ENCODE data around the gene TANK. TPM values are rescaled to one million over a fixed set of nuclear protein-coding genes. Genes with fewer than 3 reads are reported as not detected.
"Not testable (repeated sequence)": the region's sequence is repeated elsewhere in the genome, so short reads cannot be mapped to it uniquely, and the experiment has no call there.

Gene TANK
- total and polyA plus RNA-seq, 5 experiments from 2014 or later, result 32.7 to 65.8 (median 43.8) TPM

DNA sequence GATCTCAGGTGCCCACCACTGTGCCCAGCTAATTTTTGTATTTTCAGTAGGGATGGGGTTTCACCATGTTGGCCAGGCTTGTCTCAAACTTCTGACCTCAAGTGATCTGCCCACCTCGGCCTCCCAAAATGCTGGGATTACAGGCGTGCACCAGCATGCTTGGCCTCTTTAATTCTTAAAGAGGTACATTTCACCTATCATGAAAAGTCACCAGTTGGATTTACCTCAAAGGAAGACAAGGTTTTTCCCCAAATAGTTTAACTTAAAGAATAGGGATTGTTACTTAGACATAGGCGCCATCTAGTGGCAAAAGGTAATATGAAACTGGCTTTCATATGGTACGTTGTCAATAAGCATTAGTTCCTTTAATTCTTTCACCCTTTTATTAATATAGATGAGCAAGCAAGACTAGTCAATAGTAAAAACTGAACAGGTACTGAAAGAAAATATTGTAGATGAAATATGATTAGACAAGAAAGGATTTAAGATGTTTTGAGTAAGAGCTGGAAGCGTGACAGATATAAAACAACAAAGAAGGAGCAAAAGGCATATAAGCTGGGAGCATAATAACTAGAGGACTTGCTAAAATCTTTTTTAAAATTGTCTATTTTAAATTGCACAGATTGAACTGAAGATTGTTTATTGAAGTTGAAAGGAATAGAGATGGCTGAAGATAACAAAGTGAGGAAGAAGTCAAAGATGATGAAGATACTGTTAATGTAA is 113.0 kb downstream of the TANK start:
- Mint-ChIP-seq H3K4me1 (peaks cover 0 to 5% (median under 1%) of the 10 kb centered on the region in 4 donors), H3K36me3 (no peaks in the 10 kb centered on the region), H3K4me3 (no peak overlapping the region), H3K27ac (no peak overlapping the region), H3K27me3 (peaks cover 0 to 8% (median 7%) of the 10 kb centered on the region in 5 donors), H3K9me3 (no peaks in the 10 kb centered on the region)
- POLR2A ChIA-PET, result no interaction called here
- DNase-seq (peak in 6 of 10 donors; percentile 16 to 64 (median 43)), ATAC-seq (peak; percentile 50 to 53)

DNA sequence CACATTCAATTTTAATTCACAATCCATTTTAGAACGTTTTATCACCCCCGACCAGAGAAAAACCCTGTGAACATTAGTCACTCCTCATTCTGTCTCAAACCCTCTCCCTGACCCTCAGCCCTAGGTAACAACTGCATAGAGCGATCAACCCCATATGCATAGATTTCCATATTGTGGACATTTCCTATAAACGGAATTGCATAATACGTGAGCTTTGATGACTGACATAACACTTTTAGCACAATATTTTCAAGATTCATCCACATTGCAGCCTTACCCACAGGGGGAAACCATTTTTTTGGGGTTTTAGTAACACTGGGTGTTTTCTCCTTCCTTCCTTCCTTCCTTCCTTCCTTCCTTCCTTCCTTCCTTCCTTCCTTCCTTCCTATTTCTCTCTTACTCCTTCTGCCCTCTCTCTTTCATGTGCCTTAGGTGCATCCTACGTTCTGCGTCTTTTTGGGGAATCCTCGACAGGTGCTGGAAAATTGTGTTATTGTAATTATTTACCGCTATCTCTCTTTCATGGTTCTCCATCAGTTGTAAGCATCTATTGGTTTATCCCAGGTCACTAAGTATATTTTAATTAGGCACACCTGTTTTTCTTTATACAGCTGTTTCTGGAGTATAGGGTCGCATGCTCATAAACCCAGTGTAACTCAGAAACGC is 118.5 kb downstream of the TANK start:
- H3K27me3 Mint-ChIP-seq, result peaks cover under 1 to 15% (median 8%) of the 10 kb centered on the region in 5 donors
- H3K9me3 Mint-ChIP-seq, POLR2A ChIA-PET, H3K4me1 Mint-ChIP-seq, H3K27ac Mint-ChIP-seq, H3K36me3 Mint-ChIP-seq, ATAC-seq, H3K4me3 Mint-ChIP-seq: not testable (repeated sequence)
- peak in 2 of 10 donors; percentile 5 to 22 for DNase-seq

DNA sequence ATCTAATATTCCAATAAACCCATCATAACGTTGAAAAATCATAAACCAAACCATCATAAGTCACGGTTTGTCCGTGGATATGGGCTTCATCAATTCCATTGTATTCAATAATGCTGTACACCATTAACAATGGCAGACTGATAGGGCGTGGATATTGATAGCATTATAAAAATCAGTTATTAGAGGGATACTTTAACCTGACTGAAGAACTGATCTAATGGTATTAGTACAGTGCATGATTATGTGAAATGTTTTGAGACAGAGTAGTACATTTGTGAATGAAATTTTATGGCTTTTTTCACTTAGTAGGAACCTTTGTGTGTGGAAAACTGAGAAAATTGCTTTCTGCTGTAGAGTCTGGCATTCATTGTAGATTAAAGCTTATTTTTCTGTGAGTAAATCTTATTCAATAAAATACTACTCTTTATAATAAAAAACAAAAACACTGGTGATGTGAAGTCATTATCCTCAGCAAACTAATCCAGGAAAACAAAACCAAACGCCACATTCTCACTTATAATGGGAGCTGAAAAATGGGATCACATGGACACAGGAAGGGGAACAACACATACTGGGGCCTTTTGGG is 119.1 kb downstream of the TANK start:
- H3K36me3 Mint-ChIP-seq, POLR2A ChIA-PET, H3K4me3 Mint-ChIP-seq, H3K4me1 Mint-ChIP-seq, H3K9me3 Mint-ChIP-seq, H3K27ac Mint-ChIP-seq, ATAC-seq, DNase-seq: not testable (repeated sequence)
- peaks cover 6 to 15% (median 8%) of the 10 kb centered on the region in 5 donors for H3K27me3 Mint-ChIP-seq

DNA sequence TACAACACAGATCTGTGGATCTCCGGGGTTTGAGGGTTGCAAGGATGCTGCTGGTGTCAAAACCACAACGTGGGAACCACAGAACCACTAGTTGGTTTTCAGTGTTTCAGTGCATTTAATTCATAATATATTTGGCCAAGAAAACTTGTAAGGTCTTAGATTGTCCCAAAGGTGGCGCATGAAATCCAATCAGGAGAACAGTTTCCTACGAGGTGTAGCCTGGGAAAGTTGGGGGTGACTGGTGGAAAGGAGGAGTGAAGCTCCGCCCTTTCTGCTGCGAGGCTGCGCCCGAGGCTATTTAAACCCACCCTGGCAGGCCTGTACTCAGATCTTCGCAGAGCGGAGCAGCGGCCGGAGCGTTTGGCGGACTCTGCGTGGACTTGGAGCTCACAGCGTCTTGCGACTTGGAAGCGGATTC is 120.7 kb downstream of the TANK start:
- ATAC-seq, POLR2A ChIA-PET, H3K36me3 Mint-ChIP-seq, H3K27ac Mint-ChIP-seq, H3K4me3 Mint-ChIP-seq, H3K4me1 Mint-ChIP-seq, H3K9me3 Mint-ChIP-seq: not testable (repeated sequence)
- DNase-seq, result peak in 7 of 10 donors; percentile 4 to 38 (median 20)
- peaks cover 5 to 23% (median 19%) of the 10 kb centered on the region in 5 donors for H3K27me3 Mint-ChIP-seq

DNA sequence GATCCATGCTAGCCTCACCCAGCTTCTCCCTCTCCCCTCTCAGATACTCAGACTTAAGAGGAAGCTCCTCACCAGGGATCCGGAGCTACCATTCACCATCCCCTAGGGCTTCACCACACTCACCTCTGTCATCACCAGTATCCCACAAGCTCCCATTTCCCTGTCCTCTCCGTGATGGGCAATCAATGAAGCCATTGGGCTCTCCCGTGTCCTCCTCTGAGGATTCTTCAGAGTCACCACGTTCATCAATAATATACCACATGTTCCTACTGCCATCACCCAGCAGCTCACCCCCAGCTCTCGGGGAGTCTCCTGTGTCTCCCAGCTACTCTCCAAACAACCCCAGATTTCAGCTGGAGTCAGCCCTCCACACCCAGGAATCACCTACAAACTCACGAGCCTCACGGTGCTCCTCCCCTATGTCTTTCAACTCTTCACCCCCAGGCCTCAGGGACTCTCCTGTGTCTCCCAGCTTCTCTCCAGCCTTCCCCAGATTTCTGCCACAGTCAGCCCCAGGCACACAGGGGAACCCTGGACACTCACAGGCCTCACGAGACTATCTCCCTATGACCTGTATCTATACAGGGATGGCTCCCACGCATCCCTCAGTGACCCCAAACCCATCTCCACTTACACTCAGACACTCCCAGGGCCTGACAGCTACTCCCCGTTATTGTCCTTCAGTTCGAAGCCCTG is 121.5 kb downstream of the TANK start:
- not testable (repeated sequence) for H3K4me3 Mint-ChIP-seq

DNA sequence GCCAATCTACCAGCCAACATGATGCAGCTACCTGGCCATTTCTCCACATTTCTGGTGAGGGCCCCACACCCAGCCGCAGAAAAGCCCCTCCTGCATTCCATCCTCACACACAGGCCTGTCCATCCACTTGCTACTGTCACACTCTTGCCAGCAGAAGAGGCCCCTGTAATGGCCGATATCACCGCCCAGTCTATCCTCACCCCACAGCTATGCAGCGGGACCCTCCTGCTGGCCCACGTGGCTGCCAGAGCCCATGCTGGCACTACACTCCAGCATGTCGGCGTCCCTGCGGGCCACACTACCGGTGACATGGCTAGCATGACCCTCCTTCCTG is 122.0 kb downstream of the TANK start:
- H3K36me3 Mint-ChIP-seq, H3K4me1 Mint-ChIP-seq, H3K27ac Mint-ChIP-seq, ATAC-seq, POLR2A ChIA-PET, H3K4me3 Mint-ChIP-seq, H3K9me3 Mint-ChIP-seq, DNase-seq: not testable (repeated sequence)
- H3K27me3 Mint-ChIP-seq, result peaks cover 5 to 26% (median 15%) of the 10 kb centered on the region in 5 donors

More for the DNA sequence above, 121.5 kb downstream of the TANK start:
- POLR2A ChIA-PET, ATAC-seq, H3K4me1 Mint-ChIP-seq, H3K36me3 Mint-ChIP-seq, H3K27ac Mint-ChIP-seq, H3K9me3 Mint-ChIP-seq: not testable (repeated sequence)
- peak in 1 of 10 donors; percentile 4 for DNase-seq
- peaks cover 5 to 25% (median 19%) of the 10 kb centered on the region in 5 donors for H3K27me3 Mint-ChIP-seq

DNA sequence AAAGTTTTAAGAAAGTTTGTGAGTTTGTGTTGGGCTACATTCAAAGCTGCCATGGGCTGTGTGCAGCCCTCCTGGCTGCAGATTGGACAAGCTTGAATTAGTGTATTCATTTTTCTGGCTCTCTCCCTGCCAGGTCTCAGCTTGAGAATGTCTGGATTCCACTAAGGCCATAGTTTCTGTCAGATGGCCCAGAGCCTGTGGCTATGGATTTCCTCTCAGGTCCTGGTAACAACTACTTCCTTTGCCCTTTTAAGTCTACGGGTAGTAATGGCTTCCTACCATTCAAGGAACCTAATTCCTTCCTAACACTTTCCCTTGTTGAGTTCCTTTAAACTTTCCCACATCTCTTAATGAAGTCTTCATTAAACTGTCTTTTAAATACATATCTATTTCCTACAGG is 123.7 kb downstream of the TANK start:
- Mint-ChIP-seq H3K4me3 (no peak overlapping the region), H3K9me3 (no peaks in the 10 kb centered on the region), H3K27me3 (peaks cover 13 to 39% (median 14%) of the 10 kb centered on the region in 5 donors), H3K27ac (no peak overlapping the region), H3K4me1 (no peaks in the 10 kb centered on the region), H3K36me3 (no peaks in the 10 kb centered on the region)
- POLR2A ChIA-PET, result no interaction called here
- DNase-seq, result no peak
- ATAC-seq, result no peak

Other genes with a start within 250 kb of the TANK start
- 10 to 100 TPM; 17.5 to 18.6 TPM for gene PSMD14, start 148.0 kb downstream of the TANK start, total RNA-seq
- 10 to 100 TPM; 44.0 to 55.6 (median 50.7) TPM for gene PSMD14, start 148.0 kb downstream of the TANK start, polyA plus RNA-seq